ENCODE measurements around the gene ZNF844.
A peak's percentile ranks its signal among the peaks of the same experiment; 100 is the strongest.
"Not testable (repeated sequence)": the region's sequence is repeated elsewhere in the genome, so short reads cannot be mapped to it uniquely, and the experiment has no call there.

Gene ZNF844

GRCh38 chr19:12064590-12065538 lies at the start of gene ZNF844:
ZNF844 (plus strand) TSS chr19:12064731; CDS start chr19:12064874, 143 bp downstream.
- peak; percentile 59 for DNase-seq

GRCh38 chr19:12015015-12015752 lies 49.3 kb upstream of the ZNF844 start:
- no peak for DNase-seq

- no peak for DNase-seq
Measured at GRCh38 chr19:12015753-12016116, 48.8 kb upstream of the ZNF844 start.

GRCh38 chr19:12034198-12034597 lies 30.3 kb upstream of the ZNF844 start:
- DNase-seq = no peak

GRCh38 chr19:12034620-12035019 lies 29.9 kb upstream of the ZNF844 start:
- no peak for DNase-seq

GRCh38 chr19:12035220-12036172 lies 29.0 kb upstream of the ZNF844 start, which contains the start of gene ZNF433:
ZNF433 (minus strand) TSS chr19:12035679; CDS start chr19:12035539, 140 bp downstream.
- peak; percentile 43 for DNase-seq

GRCh38 chr19:12042893-12043292 lies 21.6 kb upstream of the ZNF844 start:
- DNase-seq = no peak

- no peak for DNase-seq
Measured at GRCh38 chr19:12043752-12044422, 20.6 kb upstream of the ZNF844 start.

GRCh38 chr19:12047868-12048267 lies 16.7 kb upstream of the ZNF844 start:
- no peak for DNase-seq

- no peak for DNase-seq
Measured at GRCh38 chr19:12052091-12052496, 12.4 kb upstream of the ZNF844 start.

GRCh38 chr19:12052497-12053169 lies 11.9 kb upstream of the ZNF844 start, which contains the start of gene ZNF878:
ZNF878 (minus strand) TSS chr19:12052961; CDS start chr19:12052801, 160 bp downstream.
- DNase-seq = peak; percentile 50

- no peak for DNase-seq
Measured at GRCh38 chr19:12055784-12056183, 8.7 kb upstream of the ZNF844 start.

- DNase-seq = no peak
Measured at GRCh38 chr19:12075538-12076139, 11.1 kb downstream of the ZNF844 start.

- DNase-seq = not testable (repeated sequence)
Measured at GRCh38 chr19:12076331-12076730, 11.8 kb downstream of the ZNF844 start.

GRCh38 chr19:12077375-12077774 lies 12.8 kb downstream of the ZNF844 start:
- no peak for DNase-seq

- not testable (repeated sequence) for DNase-seq
Measured at GRCh38 chr19:12083336-12083735, 18.8 kb downstream of the ZNF844 start.

- no peak for DNase-seq
Measured at GRCh38 chr19:12085074-12085818, 20.7 kb downstream of the ZNF844 start.

GRCh38 chr19:12090807-12091206 lies 26.3 kb downstream of the ZNF844 start:
- peak; percentile 62 for DNase-seq

GRCh38 chr19:12092065-12092867 lies 27.7 kb downstream of the ZNF844 start:
- peak; percentile 69 for DNase-seq

Measured in activated CD4-positive, alpha-beta T cell treated with anti-CD3 and anti-CD28 coated beads, Interleukin-2, Interleukin-6, amounts not matched to agents 100 ng/mL and 50 ng/mL, durations not matched to agents 16 hours and 8 hours (primary cell).